Liver (tissue), 3 donors: Measurements from ENCODE around the gene PABPN1L.

Experiments
- EGR1 ChIP-seq, 2 donors: IDR thresholded peaks; 2 replicates each; pipeline ENCODE4 v1.6.1; 2016 to 2018; ENCODE audit warnings: antibody characterized with exemption in 2 of 2, low read depth in 2 of 2
- FOXA1 ChIP-seq: IDR thresholded peaks from 2 replicates; pipeline ENCODE4 v1.6.1; 2016; ENCODE audit warnings: antibody characterized with exemption
- GABPA ChIP-seq, 2 donors: IDR thresholded peaks in 1 of 2; conservative IDR thresholded peaks in 1 of 2; 2 replicates each; pipeline ENCODE4 v1.6.1; 2016; ENCODE audit warnings: antibody characterized with exemption in 2 of 2, mild to moderate bottlenecking in 1 of 2, moderate library complexity in 1 of 2
- JUND ChIP-seq, 2 donors: IDR thresholded peaks; 2 replicates each; pipeline ENCODE4 v1.6.1; 2016; ENCODE audit warnings: antibody characterized with exemption in 2 of 2
- NR2F2 ChIP-seq: IDR thresholded peaks from 2 replicates; pipeline ENCODE4 v1.6.1; 2016; ENCODE audit warnings: antibody characterized with exemption
- REST ChIP-seq: IDR thresholded peaks from 2 replicates; pipeline ENCODE4 v1.6.1; 2016; ENCODE audit warnings: antibody characterized with exemption, mild to moderate bottlenecking
- TAF1 ChIP-seq: conservative IDR thresholded peaks from 2 replicates; pipeline ENCODE4 v1.6.1; 2016; ENCODE audit warnings: antibody characterized with exemption, mild to moderate bottlenecking
- YY1 ChIP-seq: IDR thresholded peaks from 2 replicates; pipeline ENCODE4 v1.6.1; 2016; ENCODE audit warnings: antibody characterized with exemption, mild to moderate bottlenecking
- TF ChIP-seq, protein P1 (sequence below): fragments of 150-350 bp; IDR thresholded peaks from 2 replicates; pipeline ENCODE4 v1.5.1; 2017; ENCODE audit warnings: improper control_type of control experiment, low read depth, low read length; ENCODE audit not compliant: missing input control
- TF ChIP-seq, protein P2 (sequence below): IDR thresholded peaks from 2 replicates; pipeline ENCODE4 v1.6.1; 2016; ENCODE audit warnings: antibody characterized with exemption
- donor health status: healthy.
- donor health status: healthy.

DNA sequence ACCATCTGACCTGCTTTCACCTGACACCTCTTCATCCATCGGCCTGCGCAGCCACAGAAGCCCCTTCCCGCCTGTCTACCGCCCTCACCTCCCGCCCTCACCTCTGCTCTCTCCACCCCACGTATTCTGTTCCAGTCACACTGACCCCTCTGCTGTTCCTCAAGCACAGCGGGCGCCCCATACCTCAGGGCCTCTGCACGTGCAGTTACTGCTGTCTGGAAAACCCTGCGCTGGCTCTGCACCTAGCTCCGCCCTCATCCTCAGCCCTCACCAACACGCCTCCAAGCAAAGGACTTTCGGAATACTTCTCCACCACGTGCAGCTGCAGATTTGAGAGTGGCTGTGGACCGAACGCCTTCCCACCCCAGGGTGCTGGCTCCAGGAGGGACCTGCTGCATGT, 24.6 kb upstream of the PABPN1L start:
- TF ChIP-seq REST (no peak), FOXA1 (no peak), TAF1 (no peak), NR2F2 (no peak), GABPA (IDR thresholded peaks at IDR 0.05 in 1 of 2, conservative IDR thresholded peaks at IDR 0.05 in 1 of 2) (no peak), EGR1 (IDR thresholded peaks at IDR 0.05; ENCODE audit: low read depth in 2 of 2) (no peak), JUND (IDR thresholded peaks at IDR 0.05) (no peak), YY1 (no peak)
- TF ChIP-seq, protein P1, sequence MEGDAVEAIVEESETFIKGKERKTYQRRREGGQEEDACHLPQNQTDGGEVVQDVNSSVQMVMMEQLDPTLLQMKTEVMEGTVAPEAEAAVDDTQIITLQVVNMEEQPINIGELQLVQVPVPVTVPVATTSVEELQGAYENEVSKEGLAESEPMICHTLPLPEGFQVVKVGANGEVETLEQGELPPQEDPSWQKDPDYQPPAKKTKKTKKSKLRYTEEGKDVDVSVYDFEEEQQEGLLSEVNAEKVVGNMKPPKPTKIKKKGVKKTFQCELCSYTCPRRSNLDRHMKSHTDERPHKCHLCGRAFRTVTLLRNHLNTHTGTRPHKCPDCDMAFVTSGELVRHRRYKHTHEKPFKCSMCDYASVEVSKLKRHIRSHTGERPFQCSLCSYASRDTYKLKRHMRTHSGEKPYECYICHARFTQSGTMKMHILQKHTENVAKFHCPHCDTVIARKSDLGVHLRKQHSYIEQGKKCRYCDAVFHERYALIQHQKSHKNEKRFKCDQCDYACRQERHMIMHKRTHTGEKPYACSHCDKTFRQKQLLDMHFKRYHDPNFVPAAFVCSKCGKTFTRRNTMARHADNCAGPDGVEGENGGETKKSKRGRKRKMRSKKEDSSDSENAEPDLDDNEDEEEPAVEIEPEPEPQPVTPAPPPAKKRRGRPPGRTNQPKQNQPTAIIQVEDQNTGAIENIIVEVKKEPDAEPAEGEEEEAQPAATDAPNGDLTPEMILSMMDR, result no peak
- TF ChIP-seq, protein P2, sequence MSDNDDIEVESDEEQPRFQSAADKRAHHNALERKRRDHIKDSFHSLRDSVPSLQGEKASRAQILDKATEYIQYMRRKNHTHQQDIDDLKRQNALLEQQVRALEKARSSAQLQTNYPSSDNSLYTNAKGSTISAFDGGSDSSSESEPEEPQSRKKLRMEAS, result no peak
